Liver (tissue), 9 donors: Measurements from ENCODE around the gene ZNF333. TPM values are rescaled to one million over a fixed set of nuclear protein-coding genes. Genes with fewer than 3 reads are reported as not detected.
A peak's percentile ranks its signal among the peaks of the same experiment; 100 is the strongest.
"Not testable (repeated sequence)": the region's sequence is repeated elsewhere in the genome, so short reads cannot be mapped to it uniquely, and the experiment has no call there.

Experiments
- DNase-seq: peaks from one replicate; pipeline ENCODE4 v3.0.0-alpha.2; 2017; ENCODE audit warnings: low spot score
- H3K27ac ChIP-seq, 2 donors: one replicate each; pipeline ENCODE4 v1.7.0; 2013; ENCODE audit warnings: inconsistent platforms in 2 of 2, low read length in 2 of 2, control low read depth in 1 of 2, low read depth in 1 of 2, mild to moderate bottlenecking in 1 of 2
- H3K27me3 ChIP-seq, 4 donors: one replicate each; pipeline versions ENCODE4 v1.6.1 to v1.7.0; 2013; ENCODE audit warnings: low read length in 3 of 4, inconsistent platforms in 1 of 4, mild to moderate bottlenecking in 1 of 4, moderate library complexity in 1 of 4; ENCODE audit not compliant: control insufficient read depth in 4 of 4, insufficient read depth in 4 of 4
- H3K36me3 ChIP-seq, 4 donors: one replicate each; pipeline versions ENCODE4 v1.6.1 to v1.7.0; 2013; ENCODE audit warnings: low read length in 3 of 4, mild to moderate bottlenecking in 3 of 4, low read depth in 1 of 4, moderate library complexity in 1 of 4; ENCODE audit not compliant: control insufficient read depth in 4 of 4, insufficient read depth in 3 of 4
- H3K4me1 ChIP-seq, 4 donors: one replicate each; pipeline versions ENCODE4 v1.6.1 to v1.7.0; 2013; ENCODE audit warnings: low read length in 3 of 4, mild to moderate bottlenecking in 3 of 4, moderate library complexity in 1 of 4; ENCODE audit not compliant: control insufficient read depth in 4 of 4, insufficient read depth in 4 of 4
- H3K4me3 ChIP-seq, 3 donors: one replicate each; pipeline versions ENCODE4 v1.6.1 to v1.7.0; 2013; ENCODE audit warnings: low read length in 3 of 3, control low read depth in 1 of 3, low read depth in 1 of 3, mild to moderate bottlenecking in 1 of 3
- H3K9ac ChIP-seq, 2 donors: one replicate each; pipeline ENCODE4 v1.7.0; 2013; ENCODE audit warnings: low read length in 2 of 2, mild to moderate bottlenecking in 2 of 2, moderate library complexity in 2 of 2, control low read depth in 1 of 2, low read depth in 1 of 2
- H3K9me3 ChIP-seq, 4 donors: one replicate each; pipeline versions ENCODE4 v1.6.1 to v1.7.0; 2013; ENCODE audit warnings: low read length in 3 of 4; ENCODE audit not compliant: control insufficient read depth in 4 of 4
- EGR1 ChIP-seq, 2 donors: IDR thresholded peaks; 2 replicates each; pipeline ENCODE4 v1.6.1; 2016 to 2018; ENCODE audit warnings: antibody characterized with exemption in 2 of 2, low read depth in 2 of 2
- FOXA1 ChIP-seq: IDR thresholded peaks from 2 replicates; pipeline ENCODE4 v1.6.1; 2016; ENCODE audit warnings: antibody characterized with exemption
- FOXA2 ChIP-seq: IDR thresholded peaks from 2 replicates; pipeline ENCODE4 v1.6.1; 2016; ENCODE audit warnings: antibody characterized with exemption
- GABPA ChIP-seq, 2 donors: IDR thresholded peaks in 1 of 2; conservative IDR thresholded peaks in 1 of 2; 2 replicates each; pipeline ENCODE4 v1.6.1; 2016; ENCODE audit warnings: antibody characterized with exemption in 2 of 2, mild to moderate bottlenecking in 1 of 2, moderate library complexity in 1 of 2
- HNF4A ChIP-seq, 2 donors: conservative IDR thresholded peaks; 2 replicates each; pipeline ENCODE4 v1.6.1; 2016; ENCODE audit warnings: antibody characterized with exemption in 2 of 2, mild to moderate bottlenecking in 2 of 2
- HNF4G ChIP-seq: IDR thresholded peaks from 2 replicates; pipeline ENCODE4 v1.6.1; 2016; ENCODE audit warnings: antibody characterized with exemption
- JUND ChIP-seq, 2 donors: IDR thresholded peaks; 2 replicates each; pipeline ENCODE4 v1.6.1; 2016; ENCODE audit warnings: antibody characterized with exemption in 2 of 2
- NR2F2 ChIP-seq: IDR thresholded peaks from 2 replicates; pipeline ENCODE4 v1.6.1; 2016; ENCODE audit warnings: antibody characterized with exemption
- RAD21 ChIP-seq, 2 donors: IDR thresholded peaks; 2 replicates each; pipeline ENCODE4 v1.6.1; 2016; ENCODE audit warnings: antibody characterized with exemption in 2 of 2, mild to moderate bottlenecking in 2 of 2
- RXRA ChIP-seq, 2 donors: IDR thresholded peaks; 2 replicates each; pipeline ENCODE4 v1.6.1; 2017 to 2018; ENCODE audit warnings: antibody characterized with exemption in 2 of 2, mild to moderate bottlenecking in 1 of 2
- SP1 ChIP-seq: IDR thresholded peaks from 2 replicates; pipeline ENCODE4 v1.6.1; 2018; ENCODE audit warnings: antibody characterized with exemption, mild to moderate bottlenecking
- TAF1 ChIP-seq: conservative IDR thresholded peaks from 2 replicates; pipeline ENCODE4 v1.6.1; 2016; ENCODE audit warnings: antibody characterized with exemption, mild to moderate bottlenecking
- YY1 ChIP-seq: IDR thresholded peaks from 2 replicates; pipeline ENCODE4 v1.6.1; 2016; ENCODE audit warnings: antibody characterized with exemption, mild to moderate bottlenecking
- WGBS: extraction: QIAGEN DNeasy Blood & Tissue Kit; methylation state at CpG from one replicate; pipeline ENCODE4 v1.1.7; 2013; 5-methylcytosine and 5-hydroxymethylcytosine counted together
- polyA plus RNA-seq, 2 donors: library from polyadenylated mRNA; stranded (reverse) in 1 of 2; unstranded in 1 of 2; fragments of 200-250 nt in 1 of 2; fragments of >200 nt in 1 of 2; fragmentation: Nextera tagmentation in 1 of 2; extraction: Ambion mirVana in 1 of 2; gene quantifications; one replicate each; pipeline versions ENCODE4 v1.2.1 to v1.2.3, GENCODE V29; 2013 to 2015
- total RNA-seq, 2 donors: library from RNA; depleted of rRNA; stranded (reverse); fragments of >200 nt; gene quantifications; one replicate each; pipeline ENCODE4 v1.2.3, GENCODE V29; 2014
- TF ChIP-seq, protein P1 (sequence below): IDR thresholded peaks from 2 replicates; pipeline ENCODE4 v1.6.1; 2016; ENCODE audit warnings: antibody characterized with exemption
- TF ChIP-seq, protein P2 (sequence below): fragments of 150-350 bp; IDR thresholded peaks from 2 replicates; pipeline ENCODE4 v1.5.1; 2017; ENCODE audit warnings: improper control_type of control experiment, low read depth, low read length; ENCODE audit not compliant: missing input control
- TF ChIP-seq, protein P3 (sequence below): IDR thresholded peaks from 2 replicates; pipeline ENCODE4 v1.6.1; 2016; ENCODE audit warnings: antibody characterized with exemption
- TF ChIP-seq, protein P4 (sequence below): IDR thresholded peaks from 2 replicates; pipeline ENCODE4 v1.6.1; 2016; ENCODE audit warnings: antibody characterized with exemption
- donor health status: healthy.
- donor health status: healthy.
- donor health status: healthy.
- donor health status: healthy.
- donor health status: healthy.

Gene ZNF333
- total and polyA plus RNA-seq, 4 donors = 1.7 to 11.2 (median 3.6) TPM

DNA sequence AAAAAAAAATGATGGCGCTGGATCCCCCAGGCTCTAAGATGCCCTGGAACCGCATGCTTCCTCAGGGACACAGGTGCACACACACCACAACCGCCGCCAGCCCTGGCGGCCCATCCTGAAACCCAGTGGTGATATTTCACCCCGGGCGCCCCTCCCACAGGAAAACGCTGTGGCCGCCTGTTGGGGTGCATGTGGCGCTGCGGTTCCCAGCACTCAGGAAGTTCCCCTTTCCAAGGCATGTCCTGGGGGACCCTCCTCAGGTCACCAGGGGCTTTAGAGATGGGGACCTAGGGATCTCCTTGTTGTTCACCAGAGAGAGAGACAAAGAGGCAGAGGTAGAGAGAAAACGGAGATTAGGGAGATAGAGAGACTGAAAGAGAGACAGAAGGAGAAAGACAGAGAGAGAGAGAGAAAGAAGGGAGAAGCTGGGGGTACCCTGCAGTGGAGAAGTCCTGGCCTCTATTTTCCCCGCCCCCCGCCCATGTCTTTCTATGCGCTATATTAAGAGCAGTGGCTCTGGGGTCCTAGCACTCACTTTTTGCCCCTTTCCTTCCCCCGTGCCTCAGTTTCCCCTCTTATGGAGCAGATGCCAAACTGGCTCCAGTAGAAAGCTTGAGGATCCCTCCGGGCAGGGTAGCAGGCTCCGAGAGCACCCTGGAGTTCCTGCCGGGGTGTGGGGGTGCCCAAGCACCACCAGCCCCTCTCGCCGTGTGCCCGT is 86.2 kb downstream of the ZNF333 start:
- Histone ChIP-seq H3K27me3 (peaks cover 0 to 2% (median 0%) of the 10 kb centered on the region in 4 donors), H3K9me3 (no peaks in the 10 kb centered on the region), H3K9ac (no peak overlapping the region), H3K27ac (no peak overlapping the region), H3K36me3 (no peaks in the 10 kb centered on the region), H3K4me1 (no peaks in the 10 kb centered on the region), H3K4me3 (peak overlapping the region in 1 of 3 donors; percentile 27)
- DNase-seq = no peak
- no peak for TF ChIP-seq HNF4A (conservative IDR thresholded peaks at IDR 0.05)
- TF ChIP-seq FOXA1 = no peak
- 10% methylated on average over 22 of the region's 22 CpGs for WGBS

DNA sequence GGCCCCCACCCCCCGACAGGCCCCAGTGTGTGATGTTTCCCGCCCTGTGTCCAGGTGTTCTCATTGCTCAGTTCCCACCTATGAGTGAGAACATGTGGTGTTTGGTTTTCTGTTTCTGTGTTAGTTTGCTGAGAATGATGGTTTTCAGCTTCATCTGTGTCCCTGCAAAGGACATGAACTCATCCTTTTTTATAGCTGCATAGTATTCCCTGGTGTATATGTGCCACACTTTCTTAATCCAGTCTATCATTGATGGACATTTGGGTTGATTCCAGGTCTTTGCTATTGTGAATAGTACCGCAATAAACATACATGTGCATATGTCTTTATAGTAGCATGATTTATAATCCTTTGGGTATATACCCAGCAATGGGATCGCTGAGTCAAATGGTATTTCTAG is 87.8 kb downstream of the ZNF333 start:
- not testable (repeated sequence) for H3K36me3 ChIP-seq, H3K9ac ChIP-seq, H3K4me1 ChIP-seq, H3K27ac ChIP-seq, H3K4me3 ChIP-seq, H3K27me3 ChIP-seq, DNase-seq, H3K9me3 ChIP-seq
- WGBS = 90% methylated on average over 4 of the region's 4 CpGs

DNA sequence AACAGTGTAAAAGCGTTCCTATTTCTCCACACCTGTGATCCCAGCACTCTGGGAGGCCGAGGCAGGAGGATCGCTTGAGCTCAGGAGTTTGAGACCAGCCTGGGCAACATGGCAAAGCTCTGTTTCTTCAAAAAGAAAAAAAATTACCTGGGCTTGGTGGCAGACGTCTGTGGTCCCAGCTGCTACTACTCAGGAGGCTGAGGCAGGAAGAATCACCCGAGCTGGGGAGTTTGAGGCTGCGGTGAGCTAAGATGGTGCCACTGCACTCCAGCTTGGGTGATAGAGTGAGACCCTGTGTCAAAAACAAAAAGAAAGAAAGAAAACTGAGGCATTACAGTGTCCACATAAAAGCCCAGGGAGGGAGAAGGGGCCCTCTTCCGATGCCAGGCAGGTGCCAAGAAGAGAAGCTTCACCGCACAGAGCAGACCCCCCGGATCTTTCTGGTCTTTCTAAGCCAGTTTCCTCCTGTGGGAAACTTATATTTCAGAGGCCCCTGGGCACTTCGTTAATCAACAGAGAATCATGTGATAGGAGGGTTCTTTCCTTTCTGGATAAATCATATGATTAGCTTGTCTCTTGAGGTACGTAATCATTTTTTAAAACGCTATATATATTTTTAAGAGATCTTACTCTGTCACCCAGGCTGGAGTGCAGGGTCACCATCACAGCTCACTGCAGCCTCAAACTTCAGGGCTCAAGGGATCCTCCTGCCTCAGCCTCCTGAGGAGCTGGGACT is 88.4 kb downstream of the ZNF333 start, which contains the start of gene ADGRE2:
Gene ADGRE2, minus strand, starts transcription at position 451 of the 736 bp plus-strand sequence. CDS start 1,804 bp downstream, outside the sequence.
- DNase-seq, H3K4me3 ChIP-seq, H3K27ac ChIP-seq, H3K4me1 ChIP-seq, H3K9ac ChIP-seq, H3K36me3 ChIP-seq, H3K9me3 ChIP-seq, H3K27me3 ChIP-seq: not testable (repeated sequence)
- WGBS = 72% methylated on average over 12 of the region's 12 CpGs

DNA sequence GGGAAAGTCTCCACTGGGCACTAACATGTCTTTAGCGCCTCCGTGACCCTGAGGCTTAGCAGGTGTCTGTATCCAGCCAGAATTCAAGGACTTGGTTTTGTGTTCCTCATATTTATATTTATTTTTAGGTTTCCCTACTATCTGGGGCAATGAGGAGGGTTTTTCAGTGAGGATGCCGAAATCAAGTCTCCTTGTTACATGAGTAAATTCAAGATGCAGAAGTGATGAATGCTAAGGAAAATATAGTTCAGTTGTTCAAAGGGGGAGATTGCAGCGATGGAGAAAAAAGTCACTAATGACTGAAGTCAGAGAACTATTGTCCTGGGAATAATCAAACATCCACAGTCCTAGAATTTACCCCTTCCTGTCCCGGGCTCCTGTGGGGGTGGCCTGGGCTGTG is 89.3 kb downstream of the ZNF333 start:
- H3K4me3 ChIP-seq = no peak overlapping the region
- no peak overlapping the region for H3K9ac ChIP-seq
- DNase-seq = no peak
- no peak overlapping the region for H3K27ac ChIP-seq
- H3K4me1 ChIP-seq = no peaks in the 10 kb centered on the region
- WGBS = 54% methylated on average over 5 of the region's 5 CpGs
- H3K9me3 ChIP-seq = no peaks in the 10 kb centered on the region
- no peaks in the 10 kb centered on the region for H3K36me3 ChIP-seq
- peaks cover 0 to 2% (median 0%) of the 10 kb centered on the region in 4 donors for H3K27me3 ChIP-seq
- TF ChIP-seq SP1 (no peak), NR2F2 (no peak), YY1 (no peak), GABPA (IDR thresholded peaks at IDR 0.05 in 1 of 2, conservative IDR thresholded peaks at IDR 0.05 in 1 of 2) (no peak), HNF4A (conservative IDR thresholded peaks at IDR 0.05) (no peak), JUND (IDR thresholded peaks at IDR 0.05) (no peak), EGR1 (IDR thresholded peaks at IDR 0.05; ENCODE audit: low read depth in 2 of 2) (no peak), FOXA1 (no peak), TAF1 (no peak), FOXA2 (no peak), RXRA (IDR thresholded peaks at IDR 0.05) (no peak), HNF4G (no peak), RAD21 (IDR thresholded peaks at IDR 0.05) (no peak)
- TF ChIP-seq, protein P1, sequence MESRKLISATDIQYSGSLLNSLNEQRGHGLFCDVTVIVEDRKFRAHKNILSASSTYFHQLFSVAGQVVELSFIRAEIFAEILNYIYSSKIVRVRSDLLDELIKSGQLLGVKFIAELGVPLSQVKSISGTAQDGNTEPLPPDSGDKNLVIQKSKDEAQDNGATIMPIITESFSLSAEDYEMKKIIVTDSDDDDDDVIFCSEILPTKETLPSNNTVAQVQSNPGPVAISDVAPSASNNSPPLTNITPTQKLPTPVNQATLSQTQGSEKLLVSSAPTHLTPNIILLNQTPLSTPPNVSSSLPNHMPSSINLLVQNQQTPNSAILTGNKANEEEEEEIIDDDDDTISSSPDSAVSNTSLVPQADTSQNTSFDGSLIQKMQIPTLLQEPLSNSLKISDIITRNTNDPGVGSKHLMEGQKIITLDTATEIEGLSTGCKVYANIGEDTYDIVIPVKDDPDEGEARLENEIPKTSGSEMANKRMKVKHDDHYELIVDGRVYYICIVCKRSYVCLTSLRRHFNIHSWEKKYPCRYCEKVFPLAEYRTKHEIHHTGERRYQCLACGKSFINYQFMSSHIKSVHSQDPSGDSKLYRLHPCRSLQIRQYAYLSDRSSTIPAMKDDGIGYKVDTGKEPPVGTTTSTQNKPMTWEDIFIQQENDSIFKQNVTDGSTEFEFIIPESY = no peak
- TF ChIP-seq, protein P2, sequence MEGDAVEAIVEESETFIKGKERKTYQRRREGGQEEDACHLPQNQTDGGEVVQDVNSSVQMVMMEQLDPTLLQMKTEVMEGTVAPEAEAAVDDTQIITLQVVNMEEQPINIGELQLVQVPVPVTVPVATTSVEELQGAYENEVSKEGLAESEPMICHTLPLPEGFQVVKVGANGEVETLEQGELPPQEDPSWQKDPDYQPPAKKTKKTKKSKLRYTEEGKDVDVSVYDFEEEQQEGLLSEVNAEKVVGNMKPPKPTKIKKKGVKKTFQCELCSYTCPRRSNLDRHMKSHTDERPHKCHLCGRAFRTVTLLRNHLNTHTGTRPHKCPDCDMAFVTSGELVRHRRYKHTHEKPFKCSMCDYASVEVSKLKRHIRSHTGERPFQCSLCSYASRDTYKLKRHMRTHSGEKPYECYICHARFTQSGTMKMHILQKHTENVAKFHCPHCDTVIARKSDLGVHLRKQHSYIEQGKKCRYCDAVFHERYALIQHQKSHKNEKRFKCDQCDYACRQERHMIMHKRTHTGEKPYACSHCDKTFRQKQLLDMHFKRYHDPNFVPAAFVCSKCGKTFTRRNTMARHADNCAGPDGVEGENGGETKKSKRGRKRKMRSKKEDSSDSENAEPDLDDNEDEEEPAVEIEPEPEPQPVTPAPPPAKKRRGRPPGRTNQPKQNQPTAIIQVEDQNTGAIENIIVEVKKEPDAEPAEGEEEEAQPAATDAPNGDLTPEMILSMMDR = no peak
- TF ChIP-seq, protein P3, sequence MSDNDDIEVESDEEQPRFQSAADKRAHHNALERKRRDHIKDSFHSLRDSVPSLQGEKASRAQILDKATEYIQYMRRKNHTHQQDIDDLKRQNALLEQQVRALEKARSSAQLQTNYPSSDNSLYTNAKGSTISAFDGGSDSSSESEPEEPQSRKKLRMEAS = no peak
- TF ChIP-seq, protein P4, sequence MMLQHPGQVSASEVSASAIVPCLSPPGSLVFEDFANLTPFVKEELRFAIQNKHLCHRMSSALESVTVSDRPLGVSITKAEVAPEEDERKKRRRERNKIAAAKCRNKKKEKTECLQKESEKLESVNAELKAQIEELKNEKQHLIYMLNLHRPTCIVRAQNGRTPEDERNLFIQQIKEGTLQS = no peak
